ENCODE results near the gene VEZF1. TPM values are rescaled to one million over a fixed set of nuclear protein-coding genes. Genes with fewer than 3 reads are reported as not detected.

The VEZF1 gene
- total RNA-seq, 1 donor from 2014 or later = 73.2 TPM

- Mint-ChIP-seq H3K4me3 (peak overlapping the region; percentile 92), H3K36me3 (peaks cover 15% of the 10 kb centered on the region), H3K27me3 (peaks cover 3% of the 10 kb centered on the region), H3K4me1 (ENCODE audit: unreplicated experiment) (peaks cover 69% of the 10 kb centered on the region), H3K9me3 (no peaks in the 10 kb centered on the region), H3K27ac (peak overlapping the region; percentile 92)
- TF ChIP-seq CTCF (conservative IDR thresholded peaks at IDR 0.05) = no peak
- no peak for DNase-seq (ENCODE audit: extremely low spot score, unreplicated experiment)
Measured at GRCh38 chr17:57986841-57987580, 1.0 kb downstream of the VEZF1 start.

- no peak for DNase-seq (ENCODE audit: extremely low spot score, unreplicated experiment)
- peak overlapping the region; percentile 69 for H3K27ac Mint-ChIP-seq
- H3K9me3 Mint-ChIP-seq = no peaks in the 10 kb centered on the region
- peaks cover 19% of the 10 kb centered on the region for H3K36me3 Mint-ChIP-seq
- no peak for TF ChIP-seq CTCF (conservative IDR thresholded peaks at IDR 0.05)
- peak overlapping the region; percentile 81 for H3K4me3 Mint-ChIP-seq
- H3K4me1 Mint-ChIP-seq (ENCODE audit: unreplicated experiment) = peaks cover 64% of the 10 kb centered on the region
- H3K27me3 Mint-ChIP-seq = peaks cover 3% of the 10 kb centered on the region
Measured at GRCh38 chr17:57985675-57985974, 2.4 kb downstream of the VEZF1 start.

- Mint-ChIP-seq H3K9me3 (no peaks in the 10 kb centered on the region), H3K27ac (peak overlapping the region; percentile 69), H3K27me3 (peaks cover 3% of the 10 kb centered on the region), H3K4me3 (peak overlapping the region; percentile 81), H3K36me3 (peaks cover 23% of the 10 kb centered on the region), H3K4me1 (ENCODE audit: unreplicated experiment) (peaks cover 65% of the 10 kb centered on the region)
- no peak for DNase-seq (ENCODE audit: extremely low spot score, unreplicated experiment)
- TF ChIP-seq CTCF (conservative IDR thresholded peaks at IDR 0.05) = no peak
Measured at GRCh38 chr17:57984936-57985674, 2.9 kb downstream of the VEZF1 start.

- Mint-ChIP-seq H3K4me1 (ENCODE audit: unreplicated experiment) (peaks cover 59% of the 10 kb centered on the region), H3K9me3 (no peaks in the 10 kb centered on the region), H3K4me3 (peak overlapping the region; percentile 81), H3K27me3 (peaks cover 3% of the 10 kb centered on the region), H3K36me3 (peaks cover 23% of the 10 kb centered on the region), H3K27ac (peak overlapping the region; percentile 12)
- no peak for TF ChIP-seq CTCF (conservative IDR thresholded peaks at IDR 0.05)
- no peak for DNase-seq (ENCODE audit: extremely low spot score, unreplicated experiment)
Measured at GRCh38 chr17:57984261-57984890, 3.7 kb downstream of the VEZF1 start.

- no peak overlapping the region for H3K27ac Mint-ChIP-seq
- no peak for TF ChIP-seq CTCF (conservative IDR thresholded peaks at IDR 0.05)
- DNase-seq (ENCODE audit: extremely low spot score, unreplicated experiment) = no peak
- H3K9me3 Mint-ChIP-seq = no peaks in the 10 kb centered on the region
- H3K4me1 Mint-ChIP-seq (ENCODE audit: unreplicated experiment) = peaks cover 53% of the 10 kb centered on the region
- peaks cover 29% of the 10 kb centered on the region for H3K36me3 Mint-ChIP-seq
- H3K4me3 Mint-ChIP-seq = peak overlapping the region; percentile 81
- H3K27me3 Mint-ChIP-seq = no peaks in the 10 kb centered on the region
Measured at GRCh38 chr17:57983446-57983845, 4.6 kb downstream of the VEZF1 start.

All from type B pancreatic cell (in vitro differentiated cells).